Vagina (tissue), 2 donors: Measurements from ENCODE around the gene HSD17B13. TPM values are rescaled to one million over a fixed set of nuclear protein-coding genes. Genes with fewer than 3 reads are reported as not detected.
A peak's percentile ranks its signal among the peaks of the same experiment; 100 is the strongest.

Experiments used
- DNase-seq, 2 donors: peaks; one replicate each; pipeline ENCODE4 v3.0.0-alpha.2; 2017; ENCODE audit errors: extremely low spot score in 2 of 2
- H3K27ac ChIP-seq: fragments of 200-600 bp; sonication (generic); one replicate; pipeline ENCODE4 v1.5.1; 2019
- H3K27me3 ChIP-seq: fragments of 200-600 bp; sonication (generic); one replicate; pipeline ENCODE4 v1.5.1; 2019
- H3K36me3 ChIP-seq, 2 donors: fragments of 200-600 bp; sonication (generic); one replicate each; pipeline ENCODE4 v1.5.1; 2017 to 2019
- H3K4me1 ChIP-seq: fragments of 200-600 bp; sonication (generic); one replicate; pipeline ENCODE4 v1.5.1; 2019
- H3K4me3 ChIP-seq, 2 donors: fragments of 200-600 bp; sonication (generic); 1 replicate in 1 of 2; 2 replicates in 1 of 2; pipeline ENCODE4 v1.5.1; 2016 to 2019
- H3K9me3 ChIP-seq: fragments of 200-600 bp; sonication (generic); one replicate; pipeline ENCODE4 v1.5.1; 2019
- POLR2A ChIP-seq, 2 donors: fragments of 450-650 bp; IDR thresholded peaks; one replicate each; pipeline ENCODE4 v1.6.1; 2017; ENCODE audit warnings: antibody characterized with exemption in 2 of 2, mild to moderate bottlenecking in 2 of 2, moderate library complexity in 2 of 2
- POLR2AphosphoS5 ChIP-seq, 2 donors: sonication (generic); formaldehyde crosslinking; IDR thresholded peaks; one replicate each; pipeline ENCODE4 v1.9.0; 2017; ENCODE audit warnings: antibody characterized with exemption in 2 of 2, mild to moderate bottlenecking in 2 of 2, low read depth in 1 of 2; ENCODE audit not compliant: insufficient read depth in 1 of 2
- intact Hi-C: fragments of 100-400 bp; cut with DNase I; formaldehyde crosslinking; loops from one replicate; pipeline ENCODE4 v1.15.1; 2023
- total RNA-seq: library from RNA; depleted of rRNA; stranded (reverse); fragments of >200 nt; gene quantifications from one replicate; pipeline ENCODE4 v1.2.3, GENCODE V29; 2016
- TF ChIP-seq, protein P1 (sequence below), 3 experiments: fragments of 450-650 bp in 2 of 3; fragments of 200-600 bp in 1 of 3; sonication (generic) in 1 of 3; IDR thresholded peaks; one replicate each; pipeline ENCODE4 v1.5.1; 2017 to 2019; ENCODE audit warnings: antibody characterized with exemption in 3 of 3, mild to moderate bottlenecking in 2 of 3, moderate library complexity in 2 of 3

HSD17B13 gene
- total RNA-seq, 1 donor from 2014 or later: 23.8 TPM

DNA sequence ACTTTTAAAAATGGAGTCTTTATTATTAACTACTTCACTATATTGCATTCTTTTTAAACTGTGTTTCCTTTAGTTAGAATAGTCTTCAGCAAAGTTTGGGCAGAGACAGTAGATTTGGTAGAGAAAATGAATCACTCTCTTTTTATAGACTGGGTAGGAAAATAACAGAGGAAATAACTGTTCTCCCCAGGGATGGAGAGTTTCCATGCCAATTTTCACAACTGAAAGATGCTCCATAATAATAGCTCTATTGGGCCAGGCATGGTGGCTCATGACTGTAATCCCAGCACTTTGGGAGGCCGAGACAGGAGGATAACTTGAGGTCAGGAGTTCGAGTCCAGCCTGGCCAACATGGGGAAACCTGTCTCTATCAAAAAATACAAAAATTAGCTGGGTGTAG lies 13.1 kb downstream of the HSD17B13 start:
- DNase-seq: no peak
- Histone ChIP-seq H3K9me3 (no peaks in the 10 kb centered on the region), H3K4me3 (no peak overlapping the region), H3K27ac (peak overlapping the region; percentile 47), H3K27me3 (no peaks in the 10 kb centered on the region), H3K4me1 (peaks cover 13% of the 10 kb centered on the region), H3K36me3 (no peaks in the 10 kb centered on the region)
- intact Hi-C loops: no loop called here
- TF ChIP-seq POLR2A (IDR thresholded peaks at IDR 0.05) (no peak), POLR2AphosphoS5 (IDR thresholded peaks at IDR 0.05; ENCODE audit: insufficient read depth in 1 of 2, low read depth in 1 of 2) (no peak)
- TF ChIP-seq, protein P1, sequence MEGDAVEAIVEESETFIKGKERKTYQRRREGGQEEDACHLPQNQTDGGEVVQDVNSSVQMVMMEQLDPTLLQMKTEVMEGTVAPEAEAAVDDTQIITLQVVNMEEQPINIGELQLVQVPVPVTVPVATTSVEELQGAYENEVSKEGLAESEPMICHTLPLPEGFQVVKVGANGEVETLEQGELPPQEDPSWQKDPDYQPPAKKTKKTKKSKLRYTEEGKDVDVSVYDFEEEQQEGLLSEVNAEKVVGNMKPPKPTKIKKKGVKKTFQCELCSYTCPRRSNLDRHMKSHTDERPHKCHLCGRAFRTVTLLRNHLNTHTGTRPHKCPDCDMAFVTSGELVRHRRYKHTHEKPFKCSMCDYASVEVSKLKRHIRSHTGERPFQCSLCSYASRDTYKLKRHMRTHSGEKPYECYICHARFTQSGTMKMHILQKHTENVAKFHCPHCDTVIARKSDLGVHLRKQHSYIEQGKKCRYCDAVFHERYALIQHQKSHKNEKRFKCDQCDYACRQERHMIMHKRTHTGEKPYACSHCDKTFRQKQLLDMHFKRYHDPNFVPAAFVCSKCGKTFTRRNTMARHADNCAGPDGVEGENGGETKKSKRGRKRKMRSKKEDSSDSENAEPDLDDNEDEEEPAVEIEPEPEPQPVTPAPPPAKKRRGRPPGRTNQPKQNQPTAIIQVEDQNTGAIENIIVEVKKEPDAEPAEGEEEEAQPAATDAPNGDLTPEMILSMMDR (IDR thresholded peaks at IDR 0.05): no peak

- TF ChIP-seq POLR2A (IDR thresholded peaks at IDR 0.05): no peak
- no peak for TF ChIP-seq POLR2AphosphoS5 (IDR thresholded peaks at IDR 0.05; ENCODE audit: insufficient read depth in 1 of 2, low read depth in 1 of 2)
- TF ChIP-seq, protein P1 (IDR thresholded peaks at IDR 0.05): no peak
- Histone ChIP-seq H3K9me3 (no peaks in the 10 kb centered on the region), H3K27me3 (no peaks in the 10 kb centered on the region), H3K36me3 (no peaks in the 10 kb centered on the region), H3K27ac (no peak overlapping the region), H3K4me1 (peaks cover 20% of the 10 kb centered on the region), H3K4me3 (no peak overlapping the region)
- intact Hi-C loops: no loop called here
- DNase-seq: no peak
Measured at GRCh38 chr4:87306056-87306455, 16.6 kb downstream of the HSD17B13 start.

- TF ChIP-seq POLR2AphosphoS5 (IDR thresholded peaks at IDR 0.05; ENCODE audit: insufficient read depth in 1 of 2, low read depth in 1 of 2): no peak
- TF ChIP-seq, protein P1 (IDR thresholded peaks at IDR 0.05): no peak
- TF ChIP-seq POLR2A (IDR thresholded peaks at IDR 0.05): no peak
- no peaks in the 10 kb centered on the region for H3K36me3 ChIP-seq
- peaks cover 20% of the 10 kb centered on the region for H3K4me1 ChIP-seq
- no peak overlapping the region for H3K4me3 ChIP-seq
- no peak overlapping the region for H3K27ac ChIP-seq
- intact Hi-C loops: no loop called here
- no peaks in the 10 kb centered on the region for H3K9me3 ChIP-seq
- no peaks in the 10 kb centered on the region for H3K27me3 ChIP-seq
- DNase-seq: no peak
Measured at GRCh38 chr4:87305562-87305961, 17.1 kb downstream of the HSD17B13 start.

DNA sequence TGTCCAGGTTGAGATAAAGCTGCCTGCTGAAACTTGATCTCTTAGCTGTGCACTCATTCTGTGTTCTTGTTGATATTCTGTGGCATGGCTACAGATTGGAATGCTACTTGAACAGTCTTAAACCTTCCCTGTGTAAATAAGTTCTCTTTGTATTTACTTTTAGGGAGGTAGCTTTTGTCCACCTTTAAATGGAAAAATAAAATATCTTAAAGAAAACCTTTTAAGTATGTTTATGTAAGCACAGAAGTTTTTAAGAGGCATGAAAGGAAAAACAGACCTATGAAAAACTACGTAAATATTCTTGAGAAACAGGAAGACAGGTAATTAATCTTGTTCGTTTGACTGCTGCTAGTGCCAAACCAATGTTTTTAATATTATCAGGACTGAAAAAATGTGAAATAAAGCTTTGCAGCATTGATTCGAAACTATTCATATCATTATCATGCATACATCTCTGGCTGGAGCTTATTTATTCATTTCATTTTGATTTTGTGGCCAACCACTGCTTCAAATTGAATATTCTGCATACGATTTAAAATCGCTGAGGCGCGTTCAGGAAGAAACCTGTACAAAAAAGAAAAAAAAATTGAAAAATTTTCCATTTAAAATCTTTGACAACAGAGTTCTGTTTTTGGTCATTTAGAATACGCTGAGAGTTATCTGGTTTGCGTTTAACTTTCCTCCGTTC lies 17.8 kb downstream of the HSD17B13 start:
- no peak for TF ChIP-seq POLR2A (IDR thresholded peaks at IDR 0.05)
- TF ChIP-seq, protein P1 (IDR thresholded peaks at IDR 0.05): no peak
- no peak for TF ChIP-seq POLR2AphosphoS5 (IDR thresholded peaks at IDR 0.05; ENCODE audit: insufficient read depth in 1 of 2, low read depth in 1 of 2)
- no peak for DNase-seq
- H3K27me3 ChIP-seq: no peaks in the 10 kb centered on the region
- H3K27ac ChIP-seq: no peak overlapping the region
- peaks cover 22% of the 10 kb centered on the region for H3K4me1 ChIP-seq
- H3K9me3 ChIP-seq: no peaks in the 10 kb centered on the region
- H3K4me3 ChIP-seq: no peak overlapping the region
- no peaks in the 10 kb centered on the region for H3K36me3 ChIP-seq
- intact Hi-C loops: no loop called here

DNA sequence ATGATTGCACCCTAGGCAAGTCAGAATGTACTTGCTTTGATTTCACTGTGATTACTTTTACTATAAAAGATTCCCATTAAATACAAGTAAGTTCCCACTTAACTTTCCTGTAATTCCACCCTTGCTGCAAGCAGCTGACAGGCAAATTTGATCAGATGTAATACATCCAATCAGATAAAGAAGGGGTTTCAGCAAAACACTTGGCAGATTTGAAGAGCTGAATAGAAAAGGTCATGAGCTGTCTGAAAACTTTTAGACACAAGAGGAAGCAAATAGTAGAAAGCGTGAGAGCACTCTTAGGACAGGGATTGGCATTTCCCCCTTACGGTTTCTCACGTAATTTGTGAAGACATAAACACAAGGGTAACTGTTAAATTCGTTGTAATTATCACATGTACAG lies 22.8 kb downstream of the HSD17B13 start:
- Histone ChIP-seq H3K27me3 (no peaks in the 10 kb centered on the region), H3K9me3 (no peaks in the 10 kb centered on the region), H3K4me1 (peaks cover 25% of the 10 kb centered on the region), H3K27ac (peak overlapping the region; percentile 12), H3K36me3 (no peaks in the 10 kb centered on the region), H3K4me3 (no peak overlapping the region)
- TF ChIP-seq, protein P1 (IDR thresholded peaks at IDR 0.05): no peak
- TF ChIP-seq POLR2AphosphoS5 (IDR thresholded peaks at IDR 0.05; ENCODE audit: insufficient read depth in 1 of 2, low read depth in 1 of 2) (no peak), POLR2A (IDR thresholded peaks at IDR 0.05) (no peak)
- no peak for DNase-seq
- intact Hi-C loops: no loop called here
